ENCODE data around the gene EFCAB6.

EFCAB6 gene

DNA sequence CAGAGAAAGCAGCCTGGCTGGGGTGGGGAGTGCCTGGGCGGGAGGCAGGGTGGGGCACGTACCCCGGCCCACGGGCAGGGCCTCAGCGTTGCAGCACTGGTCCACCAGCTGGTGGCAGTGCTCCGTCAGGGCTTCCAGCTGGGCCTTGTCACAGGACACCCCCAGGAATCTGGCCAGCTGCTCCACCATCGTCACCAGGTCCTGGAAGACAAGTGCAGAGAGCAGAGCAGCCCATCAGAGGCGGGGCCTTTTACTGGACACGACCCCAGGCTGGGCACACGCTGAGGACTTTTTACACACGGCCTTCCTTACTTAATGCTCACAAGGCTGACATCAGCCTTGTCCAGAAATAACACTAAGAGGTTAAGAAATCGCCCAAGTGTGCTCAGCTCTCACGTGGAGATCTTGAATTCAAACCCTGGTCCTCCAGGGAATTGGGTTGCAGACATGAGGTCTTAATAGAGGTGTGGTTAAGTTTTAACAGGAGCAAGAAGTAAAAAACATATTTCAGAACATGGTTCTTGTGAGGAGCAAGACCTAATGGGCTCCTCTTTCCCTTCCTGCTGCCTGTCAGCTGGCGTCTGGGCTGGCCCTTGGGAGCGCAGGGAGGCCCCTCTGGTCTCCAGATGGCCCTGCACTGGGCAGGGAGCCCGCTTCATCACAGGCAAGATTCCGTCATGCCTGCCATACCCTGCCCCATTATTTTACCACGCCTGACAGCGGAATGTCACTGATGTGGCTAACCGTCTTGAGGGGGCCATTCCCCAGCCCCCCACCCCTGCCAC, 17.1 kb upstream of the EFCAB6 start:
- no peak for DNase-seq (ENCODE audit: low read depth, low spot score)
- TF ChIP-seq, protein P1, sequence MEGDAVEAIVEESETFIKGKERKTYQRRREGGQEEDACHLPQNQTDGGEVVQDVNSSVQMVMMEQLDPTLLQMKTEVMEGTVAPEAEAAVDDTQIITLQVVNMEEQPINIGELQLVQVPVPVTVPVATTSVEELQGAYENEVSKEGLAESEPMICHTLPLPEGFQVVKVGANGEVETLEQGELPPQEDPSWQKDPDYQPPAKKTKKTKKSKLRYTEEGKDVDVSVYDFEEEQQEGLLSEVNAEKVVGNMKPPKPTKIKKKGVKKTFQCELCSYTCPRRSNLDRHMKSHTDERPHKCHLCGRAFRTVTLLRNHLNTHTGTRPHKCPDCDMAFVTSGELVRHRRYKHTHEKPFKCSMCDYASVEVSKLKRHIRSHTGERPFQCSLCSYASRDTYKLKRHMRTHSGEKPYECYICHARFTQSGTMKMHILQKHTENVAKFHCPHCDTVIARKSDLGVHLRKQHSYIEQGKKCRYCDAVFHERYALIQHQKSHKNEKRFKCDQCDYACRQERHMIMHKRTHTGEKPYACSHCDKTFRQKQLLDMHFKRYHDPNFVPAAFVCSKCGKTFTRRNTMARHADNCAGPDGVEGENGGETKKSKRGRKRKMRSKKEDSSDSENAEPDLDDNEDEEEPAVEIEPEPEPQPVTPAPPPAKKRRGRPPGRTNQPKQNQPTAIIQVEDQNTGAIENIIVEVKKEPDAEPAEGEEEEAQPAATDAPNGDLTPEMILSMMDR (IDR thresholded peaks at IDR 0.05; ENCODE audit: insufficient read depth, low read length, missing control alignments) = no peak
- CTCF ChIA-PET = interaction anchor here (1.0 to 2.1 kb wide), 5 partner anchors 9 to 555 kb away, joined by 3 to 5 read pairs (median 4); no protein-coding TSS in a partner anchor
- POLR2A ChIA-PET = interaction anchor here (1.2 kb wide), 1 partner anchor 15 kb away, joined by 5 read pairs; no protein-coding TSS in a partner anchor
- no peak overlapping the region for H3K4me3 ChIP-seq (ENCODE audit: low read depth, low read length)

- ChIA-PET POLR2A (no interaction called here), CTCF (interaction anchor here (1.0 to 3.5 kb wide), 4 partner anchors 20 to 555 kb away, joined by 4 to 27 read pairs (median 4); no protein-coding TSS in a partner anchor)
- H3K4me3 ChIP-seq (ENCODE audit: low read depth, low read length) = no peak overlapping the region
- DNase-seq (ENCODE audit: low read depth, low spot score) = no peak
- TF ChIP-seq, protein P1 (IDR thresholded peaks at IDR 0.05; ENCODE audit: insufficient read depth, low read length, missing control alignments) = no peak
Measured at GRCh38 chr22:43828725-43828997, 16.6 kb upstream of the EFCAB6 start.

- H3K4me3 ChIP-seq (ENCODE audit: low read depth, low read length) = no peak overlapping the region
- TF ChIP-seq, protein P1 (IDR thresholded peaks at IDR 0.05; ENCODE audit: insufficient read depth, low read length, missing control alignments) = no peak
- CTCF ChIA-PET = interaction anchor here (0.9 to 3.5 kb wide), 5 partner anchors 31 to 910 kb away, joined by 3 to 27 read pairs (median 5); no protein-coding TSS in a partner anchor
- no peak for DNase-seq (ENCODE audit: low read depth, low spot score)
- POLR2A ChIA-PET = interaction anchor here (1.9 kb wide), 1 partner anchor 16 kb away, joined by 12 read pairs; the partner anchor contains the start of gene EFCAB6
Measured at GRCh38 chr22:43827926-43828724, 16.0 kb upstream of the EFCAB6 start.

DNA sequence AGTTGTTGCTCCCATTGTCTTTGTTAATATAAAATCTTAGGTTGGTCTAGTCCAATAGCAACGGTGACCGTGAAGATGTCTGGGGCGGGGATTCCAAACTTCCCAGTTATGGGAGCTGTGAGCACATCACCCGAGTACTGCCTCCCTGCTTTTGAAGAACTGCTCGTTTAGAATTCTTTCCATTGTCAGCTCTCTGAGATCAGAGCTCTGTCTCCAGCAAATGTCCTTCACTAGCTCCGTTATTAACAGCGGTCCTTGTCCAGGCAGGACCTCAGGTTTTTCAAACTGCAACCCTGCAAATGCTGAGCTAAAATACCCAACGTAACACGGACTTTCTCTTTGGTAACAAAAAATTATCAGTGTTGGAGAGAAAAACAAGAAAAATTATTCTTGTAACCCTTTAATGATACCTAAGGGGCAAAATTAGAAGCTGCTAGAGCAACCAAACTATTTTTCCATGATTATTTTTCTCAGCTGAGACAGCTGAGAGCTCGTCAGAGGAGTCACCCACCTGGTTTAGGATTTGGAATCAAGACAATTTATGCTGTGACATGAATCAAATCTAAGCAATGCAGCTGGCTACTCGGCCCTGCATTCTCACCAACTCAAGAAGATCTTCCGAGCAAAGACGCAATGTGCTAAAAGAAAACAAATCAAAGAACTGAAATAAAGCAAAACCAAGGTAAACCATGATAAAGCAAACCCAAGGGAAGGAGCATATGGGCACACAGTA, 15.1 kb upstream of the EFCAB6 start:
- POLR2A ChIA-PET = interaction anchor here (0.7 to 1.9 kb wide), 5 partner anchors 8 to 128 kb away, joined by 3 to 12 read pairs (median 5); partner anchors contain the start of genes EFCAB6 and SAMM50
- CTCF ChIA-PET = interaction anchor here (0.8 to 3.5 kb wide), 11 partner anchors 10 to 911 kb away, joined by 3 to 27 read pairs (median 4); partner anchors contain the start of gene EFCAB6
- TF ChIP-seq, protein P1 (IDR thresholded peaks at IDR 0.05; ENCODE audit: insufficient read depth, low read length, missing control alignments) = no peak
- H3K4me3 ChIP-seq (ENCODE audit: low read depth, low read length) = peak overlapping the region; percentile 35
- no peak for DNase-seq (ENCODE audit: low read depth, low spot score)

- ChIA-PET CTCF (interaction anchor here (0.8 to 3.5 kb wide), 11 partner anchors 11 to 595 kb away, joined by 3 to 27 read pairs (median 4); partner anchors contain the start of gene EFCAB6), POLR2A (interaction anchor here (0.7 to 1.9 kb wide), 5 partner anchors 9 to 129 kb away, joined by 3 to 12 read pairs (median 5); partner anchors contain the start of genes EFCAB6 and SAMM50)
- peak overlapping the region; percentile 35 for H3K4me3 ChIP-seq (ENCODE audit: low read depth, low read length)
- DNase-seq (ENCODE audit: low read depth, low spot score) = peak; percentile 33
- TF ChIP-seq, protein P1 (IDR thresholded peaks at IDR 0.05; ENCODE audit: insufficient read depth, low read length, missing control alignments) = peak; percentile 26
Measured at GRCh38 chr22:43826142-43827002, 14.3 kb upstream of the EFCAB6 start.

All from AG04449 (cell line).